ENCODE results near the gene TXLNG. TPM values are rescaled to one million over a fixed set of nuclear protein-coding genes. Genes with fewer than 3 reads are reported as not detected.

TXLNG gene
- total RNA-seq = 13.1 TPM in 2 replicates

DNA sequence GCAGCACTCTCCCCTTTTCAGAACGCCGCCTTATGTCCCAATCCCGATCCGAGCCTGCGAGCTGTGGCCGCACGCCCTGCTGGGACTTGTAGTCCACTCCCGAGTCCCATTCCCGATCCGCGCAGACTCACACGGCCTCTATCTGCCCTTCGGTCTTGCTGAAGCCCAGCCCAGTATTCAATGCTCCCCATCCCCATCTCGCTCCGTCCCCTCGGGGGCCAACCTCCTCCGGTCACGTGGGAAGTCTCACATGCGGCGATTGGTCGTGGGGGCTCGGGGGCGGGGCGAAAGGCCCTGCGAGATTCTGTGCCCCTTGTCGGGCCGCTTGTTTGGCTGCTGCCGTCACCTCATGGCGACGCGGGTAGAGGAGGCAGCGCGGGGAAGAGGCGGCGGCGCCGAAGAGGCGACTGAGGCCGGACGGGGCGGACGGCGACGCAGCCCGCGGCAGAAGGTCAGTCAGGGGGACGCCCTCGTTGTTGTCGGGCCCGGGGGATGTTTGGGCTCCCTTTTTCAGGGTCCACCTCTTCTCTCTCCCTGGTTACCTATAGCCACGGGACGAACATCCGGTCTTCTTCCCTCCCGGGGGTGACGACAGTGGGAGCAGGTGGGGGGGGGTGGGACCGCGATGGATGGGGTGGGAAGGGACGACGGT, at the start of gene TXLNG:
TSS of gene TXLNG (plus strand) at position 328 of the 652 bp plus-strand sequence. CDS start at position 350, 22 bp downstream.

GRCh38 chrX:16870095-16870861, 84.0 kb downstream of the TXLNG start, which contains the start of gene RBBP7:
RBBP7 (minus strand) TSS chrX:16870362; CDS start chrX:16870053, 309 bp downstream.

Other genes with a start within 250 kb of the TXLNG start
- not detected in 2 replicates for gene S100G, start 136.3 kb upstream of the TXLNG start, total RNA-seq
- 10.0 and 15.4 TPM in 2 replicates for gene CTPS2, start 73.8 kb upstream of the TXLNG start, total RNA-seq
- 46.2 and 52.1 TPM in 2 replicates for gene SYAP1, start 66.9 kb upstream of the TXLNG start, total RNA-seq
- 128 and 236 TPM in 2 replicates for gene RBBP7, start 83.9 kb downstream of the TXLNG start, total RNA-seq
- gene REPS2, start 160.2 kb downstream of the TXLNG start, total RNA-seq = 0.33 and 0.75 TPM in 2 replicates